ENCODE results near the gene HES5.

DNA sequence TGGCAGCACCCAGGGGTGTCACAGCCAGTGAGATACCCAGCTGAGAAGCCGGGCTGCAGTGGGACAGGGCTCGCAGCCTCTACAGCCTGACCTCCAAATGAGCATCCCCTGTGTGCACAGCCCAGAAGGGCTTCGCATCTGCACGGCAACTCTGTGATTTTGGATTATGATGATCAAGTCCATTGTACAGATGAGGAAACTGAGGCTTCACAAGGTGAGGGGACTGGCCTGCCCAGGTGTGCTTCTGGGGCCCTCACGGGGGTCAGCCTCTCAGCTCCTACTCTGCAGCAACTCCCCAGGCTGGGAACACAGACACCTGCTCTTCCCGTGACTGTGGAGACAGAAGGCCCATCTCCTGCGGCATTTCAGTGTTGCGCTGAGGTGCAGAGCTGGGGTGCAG, 8.8 kb upstream of the HES5 start:
- TF ChIP-seq, protein P1, sequence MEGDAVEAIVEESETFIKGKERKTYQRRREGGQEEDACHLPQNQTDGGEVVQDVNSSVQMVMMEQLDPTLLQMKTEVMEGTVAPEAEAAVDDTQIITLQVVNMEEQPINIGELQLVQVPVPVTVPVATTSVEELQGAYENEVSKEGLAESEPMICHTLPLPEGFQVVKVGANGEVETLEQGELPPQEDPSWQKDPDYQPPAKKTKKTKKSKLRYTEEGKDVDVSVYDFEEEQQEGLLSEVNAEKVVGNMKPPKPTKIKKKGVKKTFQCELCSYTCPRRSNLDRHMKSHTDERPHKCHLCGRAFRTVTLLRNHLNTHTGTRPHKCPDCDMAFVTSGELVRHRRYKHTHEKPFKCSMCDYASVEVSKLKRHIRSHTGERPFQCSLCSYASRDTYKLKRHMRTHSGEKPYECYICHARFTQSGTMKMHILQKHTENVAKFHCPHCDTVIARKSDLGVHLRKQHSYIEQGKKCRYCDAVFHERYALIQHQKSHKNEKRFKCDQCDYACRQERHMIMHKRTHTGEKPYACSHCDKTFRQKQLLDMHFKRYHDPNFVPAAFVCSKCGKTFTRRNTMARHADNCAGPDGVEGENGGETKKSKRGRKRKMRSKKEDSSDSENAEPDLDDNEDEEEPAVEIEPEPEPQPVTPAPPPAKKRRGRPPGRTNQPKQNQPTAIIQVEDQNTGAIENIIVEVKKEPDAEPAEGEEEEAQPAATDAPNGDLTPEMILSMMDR (IDR thresholded peaks at IDR 0.05; ENCODE audit: low read depth, low read length): no peak
- no peak for TF ChIP-seq EZH2phosphoT487 (IDR thresholded peaks at IDR 0.05; ENCODE audit: low read depth)
